Amniotic stem cell (primary cell): ENCODE measurements around the gene MAPK10.

ENCODE experiments used
- DNase-seq: peaks from one replicate; lab custom pipeline; 2025; lab: John Stamatoyannopoulos, UW

Gene MAPK10

DNA sequence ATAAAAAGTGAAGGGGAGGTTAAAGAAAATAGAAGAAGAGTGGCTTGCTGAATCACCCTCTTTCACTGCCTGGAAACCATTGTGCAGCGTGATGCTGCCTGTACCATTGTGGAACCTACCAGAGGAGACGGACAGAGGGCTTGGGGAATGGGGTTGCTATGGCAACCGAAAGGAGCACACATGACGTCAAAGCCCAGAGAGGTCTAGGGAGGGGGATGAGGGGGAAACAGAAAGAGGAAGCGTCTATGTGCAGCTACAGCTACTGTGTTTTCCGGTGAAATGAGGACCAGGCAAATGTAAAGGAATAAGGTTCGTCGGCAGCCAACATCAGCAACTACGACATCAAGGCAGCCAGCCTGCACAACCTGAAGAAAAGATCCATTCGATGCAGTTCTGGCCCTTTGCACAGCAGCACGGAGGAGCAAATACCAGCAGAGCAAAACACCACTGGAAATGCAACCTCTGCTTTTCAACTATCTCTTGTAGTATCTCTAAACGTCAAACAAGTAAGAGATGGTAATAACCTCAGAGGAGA lies at the start of gene MAPK10:
Gene MAPK10 (minus strand): TSS at position 110 of the 535 bp plus-strand sequence.
- DNase-seq, result no peak

DNA sequence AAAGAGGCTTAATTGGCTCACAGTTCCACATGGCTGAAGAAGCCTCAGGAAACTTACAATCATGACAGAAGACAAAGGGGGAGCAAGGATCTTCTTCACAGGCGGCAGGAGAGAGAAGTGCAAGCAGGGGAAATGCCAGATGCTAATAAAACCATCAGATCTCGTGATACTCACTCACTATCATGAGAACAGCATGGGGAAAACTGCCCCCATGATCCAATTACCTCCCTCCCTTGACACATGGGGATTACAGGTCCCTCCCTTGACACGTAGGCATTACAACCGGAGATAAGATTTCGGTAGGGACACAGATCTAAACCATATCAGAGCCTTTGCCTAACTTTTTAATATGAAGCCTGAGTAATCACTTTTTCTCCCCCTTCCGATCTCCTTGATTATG lies 43.7 kb upstream of the MAPK10 start:
- no peak for DNase-seq

DNA sequence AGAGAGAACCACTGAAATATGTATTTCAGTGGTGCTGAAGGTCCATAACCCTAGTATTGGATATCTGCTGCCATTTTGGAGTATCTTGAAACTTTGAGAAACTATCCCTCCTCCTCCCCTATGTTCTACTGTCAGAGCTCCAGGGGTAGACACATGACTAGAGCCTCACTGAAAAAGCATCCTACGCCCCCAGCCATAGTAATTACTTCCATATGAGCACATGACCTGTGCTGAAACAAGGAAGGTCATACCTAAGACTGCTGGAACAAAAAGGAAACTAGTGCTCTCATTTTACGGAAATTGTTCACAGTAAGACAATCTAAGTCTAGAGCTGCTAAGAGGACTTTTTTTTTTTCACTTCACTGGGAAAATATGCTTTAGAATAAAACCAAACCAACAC lies 42.0 kb upstream of the MAPK10 start:
- no peak for DNase-seq

DNA sequence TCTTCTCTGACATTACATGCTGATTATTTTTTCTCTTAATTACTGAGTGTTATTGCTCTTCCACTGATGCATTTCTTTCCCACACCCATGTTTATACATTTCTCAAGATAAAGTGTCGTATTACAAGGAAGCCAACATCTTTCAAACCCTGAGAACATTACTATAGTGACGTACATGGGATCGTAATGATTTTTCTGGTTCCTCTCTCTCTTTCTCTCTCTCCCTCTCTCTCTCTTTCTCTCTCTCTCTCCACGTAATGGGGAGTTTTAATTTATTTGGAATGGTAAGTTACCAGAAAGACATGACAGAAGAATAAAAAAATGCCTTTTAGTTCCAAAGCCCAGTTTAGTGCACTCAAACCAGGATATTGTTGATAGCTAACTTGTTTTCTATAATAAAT lies 40.4 kb upstream of the MAPK10 start:
- DNase-seq, result no peak

DNA sequence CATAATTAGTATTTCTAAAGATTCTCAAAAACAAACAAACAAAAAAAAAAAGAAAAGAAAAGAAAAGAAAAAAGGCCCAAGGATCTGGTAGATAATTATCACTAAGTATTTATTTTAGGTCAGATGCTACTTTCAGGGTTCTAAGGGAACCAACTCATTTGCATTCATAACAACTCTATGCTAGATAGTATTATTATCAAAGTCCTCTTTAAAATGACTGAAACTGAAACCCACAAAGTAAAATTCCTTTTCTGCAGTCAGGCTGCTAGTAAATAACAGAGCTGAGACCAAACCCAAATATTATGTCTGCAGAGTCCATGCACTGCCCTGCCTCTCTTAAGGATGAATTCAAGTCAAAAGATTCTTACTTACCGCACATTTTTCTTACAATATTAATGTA lies 38.3 kb upstream of the MAPK10 start:
- no peak for DNase-seq

DNA sequence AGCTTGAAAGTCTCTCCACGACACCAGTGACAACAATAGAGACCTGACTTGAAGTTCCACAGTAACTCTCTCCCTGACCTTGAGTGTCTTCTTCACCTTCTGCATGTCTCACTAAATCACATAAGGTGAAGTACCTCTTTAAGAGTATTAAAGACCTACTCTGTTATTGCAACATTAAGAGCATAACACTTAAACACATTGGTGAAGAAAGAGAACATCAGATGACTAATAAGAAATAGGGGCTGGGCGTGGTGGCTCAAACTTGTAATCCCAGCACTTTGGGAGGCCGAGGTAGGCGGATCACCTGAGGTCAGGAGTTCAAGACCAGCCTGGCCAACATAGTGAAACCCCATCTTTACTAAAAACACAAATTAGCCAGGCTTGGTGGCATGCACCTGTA lies 33.9 kb upstream of the MAPK10 start:
- DNase-seq, result no peak

DNA sequence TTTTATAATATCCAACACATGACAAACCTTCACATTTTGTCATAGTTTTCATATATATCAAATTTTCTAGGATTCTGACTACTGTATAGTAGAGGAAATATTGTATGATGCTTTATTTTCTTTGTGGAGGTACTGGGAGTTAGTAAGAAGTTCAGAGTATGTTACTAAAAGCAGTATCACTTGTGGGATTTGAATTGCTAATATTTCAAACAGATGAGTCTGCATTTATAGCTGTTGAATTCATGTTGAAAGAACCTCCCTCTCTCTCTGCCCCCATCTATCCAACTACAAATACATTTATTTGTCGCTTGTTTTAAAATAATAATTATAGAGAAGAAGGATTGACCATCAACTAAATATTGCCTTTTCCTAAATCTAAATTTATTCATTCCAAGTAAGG lies 29.8 kb upstream of the MAPK10 start:
- DNase-seq, result no peak

DNA sequence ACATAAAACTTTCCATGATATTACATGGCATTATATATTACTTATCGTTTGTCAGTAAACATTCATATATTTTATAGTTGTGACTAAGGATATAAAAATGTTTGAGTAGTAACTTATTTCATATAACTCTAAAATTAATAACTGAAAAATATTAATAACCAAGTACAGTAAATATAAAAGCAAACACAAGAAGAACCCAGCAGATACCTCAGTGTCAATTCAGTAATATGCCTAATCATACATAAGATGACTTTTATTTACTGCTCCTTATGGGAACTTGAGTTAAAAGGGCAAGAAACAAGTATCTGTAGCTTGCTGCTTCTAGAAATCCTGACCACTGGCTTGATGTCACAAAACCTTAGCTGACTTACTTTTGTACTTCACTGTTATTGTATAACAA lies 28.4 kb upstream of the MAPK10 start:
- DNase-seq, result no peak

DNA sequence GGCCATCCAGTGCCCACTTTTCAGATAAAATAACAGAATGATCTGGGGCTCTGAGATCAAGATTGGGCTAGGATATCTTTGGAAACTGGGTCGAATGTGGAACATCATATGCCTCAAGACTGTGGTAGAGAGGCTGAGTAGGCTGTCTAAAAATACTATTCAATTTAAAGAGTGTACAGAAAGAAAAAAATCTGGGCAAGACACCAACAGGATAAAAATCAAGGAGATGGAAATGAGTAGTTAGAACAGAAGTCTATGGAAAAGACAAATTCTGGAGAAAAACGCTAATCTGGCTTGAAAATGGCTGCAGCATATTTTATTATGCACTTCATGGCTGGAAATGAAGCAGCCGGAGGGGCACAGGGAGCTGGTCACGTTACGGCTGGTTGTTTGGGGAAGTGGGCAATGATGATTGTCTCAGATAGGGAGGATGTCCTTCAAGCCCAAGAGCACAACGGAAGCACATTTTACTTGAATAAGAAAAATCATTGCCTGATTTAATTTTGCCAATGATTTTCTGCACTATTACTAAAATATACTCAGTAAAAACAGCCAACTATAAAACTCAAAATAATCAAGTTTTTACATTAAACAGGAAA lies 27.1 kb upstream of the MAPK10 start:
- DNase-seq, result no peak

DNA sequence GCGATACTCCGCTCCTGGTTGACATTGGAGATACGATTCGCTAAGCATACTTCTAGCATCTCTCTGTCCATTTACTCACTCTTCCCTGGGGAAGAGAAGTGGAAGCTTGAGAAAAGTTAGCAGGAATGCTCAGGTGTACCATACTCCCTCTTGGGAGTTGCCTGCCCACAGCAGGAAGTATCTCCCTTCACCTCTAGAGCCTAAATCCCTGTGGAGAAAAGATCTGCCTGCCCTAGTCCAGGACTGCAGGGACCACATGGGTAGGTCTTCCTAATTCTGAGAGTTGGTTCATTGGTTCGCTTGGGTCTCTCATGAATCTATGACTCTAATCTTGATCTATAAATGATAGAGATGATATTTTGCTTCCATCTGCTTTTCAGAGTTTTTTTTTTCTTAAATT lies 26.3 kb upstream of the MAPK10 start:
- no peak for DNase-seq

DNA sequence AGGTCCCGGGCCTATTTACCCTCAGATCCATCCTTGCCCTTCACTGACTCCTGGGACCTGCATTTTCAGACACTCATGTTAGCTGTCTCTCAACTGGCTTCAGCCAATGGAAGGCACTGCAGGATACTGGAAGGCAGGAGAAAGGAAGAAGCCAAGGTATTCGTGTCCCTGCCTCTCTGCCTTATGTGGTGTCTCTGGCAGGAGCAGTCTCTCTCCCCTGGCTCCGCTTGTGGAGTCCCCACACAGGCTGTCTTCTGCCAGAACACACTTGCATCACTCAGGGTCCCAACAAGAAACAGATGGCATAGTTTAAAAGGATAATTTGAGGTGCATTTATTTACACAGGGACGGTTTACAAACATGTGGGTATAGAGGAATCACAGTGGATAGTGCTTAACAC lies 21.6 kb upstream of the MAPK10 start:
- DNase-seq, result no peak

DNA sequence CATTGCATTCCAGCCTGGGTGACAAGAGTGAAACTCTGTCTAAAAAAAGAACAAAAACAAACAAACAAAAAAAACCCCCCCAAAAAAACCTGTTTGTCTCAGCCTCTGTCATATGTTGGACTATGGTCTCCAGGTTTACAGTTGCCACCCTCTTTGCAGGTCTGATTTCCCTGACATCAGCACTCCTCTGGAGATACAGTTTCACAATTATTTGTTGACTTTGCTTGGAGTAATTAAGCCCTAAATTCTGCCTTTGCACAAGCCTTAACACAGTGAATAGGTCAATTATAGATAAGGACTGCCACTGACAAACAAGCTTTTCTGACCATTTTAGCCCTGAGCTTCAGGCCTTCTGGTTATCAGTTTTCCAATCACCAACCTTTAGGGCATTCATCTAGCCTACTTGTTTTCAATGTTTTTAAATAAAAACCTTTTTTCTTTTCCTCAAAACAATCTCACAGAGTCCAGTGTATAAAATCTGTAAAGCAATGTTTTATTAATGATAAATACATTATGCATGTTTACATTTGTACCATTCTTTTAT lies 20.4 kb upstream of the MAPK10 start:
- no peak for DNase-seq

DNA sequence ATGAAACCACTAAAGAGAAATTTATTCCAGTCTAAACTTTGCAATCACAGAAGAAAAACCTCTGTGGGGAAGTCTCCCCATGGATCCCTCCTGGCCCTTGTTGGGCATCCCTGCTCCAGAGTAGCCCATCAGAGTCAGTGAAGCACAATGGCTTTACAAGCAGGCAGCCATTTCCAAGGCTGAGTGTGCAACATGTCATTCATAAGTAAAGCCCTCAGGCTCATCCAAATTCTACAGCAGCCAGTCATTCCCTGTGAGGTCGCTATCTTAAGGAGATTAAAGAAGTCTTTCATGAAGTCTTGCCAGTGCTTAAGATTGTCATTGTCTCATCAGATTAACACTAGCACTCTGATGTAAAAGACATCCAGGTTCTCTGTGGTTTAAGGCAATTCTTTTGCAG lies 17.0 kb upstream of the MAPK10 start:
- no peak for DNase-seq

DNA sequence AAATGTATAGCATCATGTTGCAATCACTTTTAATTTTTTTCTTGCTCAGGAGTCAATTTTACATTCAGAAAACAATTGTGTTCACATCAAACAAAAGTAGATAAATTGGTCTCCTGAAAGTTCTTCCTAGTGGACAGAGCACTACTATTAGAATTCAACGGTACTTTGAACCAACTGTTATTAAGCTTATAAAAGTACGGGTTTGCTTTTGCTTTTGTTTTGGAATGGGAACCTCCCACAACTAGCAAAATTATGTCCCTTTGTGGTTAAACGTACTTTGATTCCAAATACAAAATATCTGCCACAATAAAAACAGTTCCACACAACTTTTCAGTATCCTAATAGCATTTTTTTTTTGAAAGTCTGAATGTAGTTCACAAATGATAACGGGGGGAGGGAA lies 8.6 kb upstream of the MAPK10 start:
- DNase-seq, result no peak

DNA sequence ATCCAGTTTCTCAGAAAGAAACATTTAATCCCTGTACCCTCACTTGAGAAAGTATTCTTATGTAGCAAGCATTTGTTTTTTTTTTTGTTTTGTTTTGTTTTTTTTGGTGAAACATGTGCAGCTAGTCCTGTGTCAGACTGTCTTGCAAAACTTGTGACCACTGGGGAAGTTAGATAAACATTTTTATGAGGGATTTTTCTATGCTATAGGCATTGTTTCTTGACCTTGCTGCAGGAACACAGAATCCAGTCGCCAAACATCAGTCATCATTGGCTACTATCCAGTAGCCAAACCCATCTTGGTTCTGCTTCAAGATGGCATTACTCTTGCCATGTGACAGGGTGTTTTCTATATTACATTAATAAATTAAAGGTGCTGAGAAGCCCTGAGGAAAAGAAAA lies 7.7 kb upstream of the MAPK10 start:
- DNase-seq, result no peak

DNA sequence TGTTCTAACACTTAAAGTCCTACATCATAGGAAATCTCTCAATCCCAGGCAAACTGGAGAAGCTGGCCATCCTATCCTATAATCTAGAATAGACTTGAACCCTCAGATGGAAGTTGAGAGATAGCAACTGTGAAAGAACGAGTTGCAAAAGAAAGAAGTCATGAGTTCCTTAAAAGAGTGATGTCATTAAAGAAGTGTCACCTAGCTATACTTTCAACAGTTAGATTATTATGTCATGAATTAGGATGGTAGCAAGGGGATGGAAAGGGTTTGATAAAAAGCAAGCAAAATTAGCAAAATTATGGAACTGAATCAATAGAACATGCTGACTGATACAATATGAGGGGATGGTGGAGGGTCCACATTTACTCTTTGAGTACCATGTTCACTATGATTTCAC lies 7.1 kb upstream of the MAPK10 start:
- no peak for DNase-seq

DNA sequence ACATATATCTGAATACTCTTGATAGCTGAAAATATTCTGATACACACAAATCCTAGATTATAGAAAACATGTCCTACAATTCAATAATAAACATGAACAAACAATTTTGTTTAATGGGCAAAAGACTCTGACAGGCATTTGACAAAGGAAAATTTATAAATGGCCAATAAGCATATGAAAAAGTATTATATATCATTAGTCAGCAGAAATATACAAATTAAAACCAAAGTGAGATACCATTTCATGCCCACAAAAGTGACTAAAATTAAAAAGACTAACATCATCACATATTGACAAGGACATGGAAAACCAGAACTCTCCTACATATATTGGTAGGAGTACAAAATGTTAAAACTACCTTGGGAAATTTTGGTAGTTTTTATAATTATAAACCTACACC lies 2.7 kb upstream of the MAPK10 start:
- DNase-seq, result no peak

DNA sequence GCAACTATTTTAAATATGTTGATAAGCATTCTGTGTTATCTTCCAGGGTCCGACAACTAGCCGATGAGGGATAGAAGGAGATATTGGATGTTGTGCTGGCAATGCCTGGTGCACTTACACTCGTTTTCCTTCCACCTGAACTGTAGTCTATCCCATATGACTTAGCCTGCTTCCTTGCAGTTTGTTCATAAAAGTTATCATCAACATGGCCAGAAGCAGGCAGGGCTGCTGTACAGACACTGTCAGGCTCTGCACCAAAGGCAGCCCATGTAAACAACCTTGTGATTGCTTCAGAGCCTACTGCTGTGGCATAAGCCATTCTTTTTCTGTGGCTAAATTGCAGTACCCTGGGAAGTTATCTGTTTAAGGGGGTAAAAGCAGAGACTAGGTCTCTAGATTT lies 1.6 kb downstream of the MAPK10 start:
- DNase-seq, result no peak

DNA sequence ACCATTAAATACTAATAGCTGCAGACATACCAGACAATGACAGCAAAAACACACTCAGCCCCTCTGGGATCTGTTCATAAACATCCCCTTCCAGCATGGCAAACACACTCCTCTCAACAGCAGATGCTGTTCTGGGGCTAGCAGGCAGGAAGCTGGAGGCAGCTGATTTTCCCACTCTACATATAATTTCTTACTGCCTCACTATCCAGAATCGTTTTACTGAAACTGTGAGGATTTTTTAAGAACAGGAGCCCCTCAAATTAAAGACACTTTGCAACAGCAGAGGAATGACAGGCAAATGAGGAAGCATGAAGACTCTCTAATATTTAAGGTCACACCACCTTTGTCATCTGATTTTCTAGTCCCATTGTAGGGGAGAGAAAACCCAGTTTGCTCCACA lies 2.2 kb downstream of the MAPK10 start:
- DNase-seq, result no peak

DNA sequence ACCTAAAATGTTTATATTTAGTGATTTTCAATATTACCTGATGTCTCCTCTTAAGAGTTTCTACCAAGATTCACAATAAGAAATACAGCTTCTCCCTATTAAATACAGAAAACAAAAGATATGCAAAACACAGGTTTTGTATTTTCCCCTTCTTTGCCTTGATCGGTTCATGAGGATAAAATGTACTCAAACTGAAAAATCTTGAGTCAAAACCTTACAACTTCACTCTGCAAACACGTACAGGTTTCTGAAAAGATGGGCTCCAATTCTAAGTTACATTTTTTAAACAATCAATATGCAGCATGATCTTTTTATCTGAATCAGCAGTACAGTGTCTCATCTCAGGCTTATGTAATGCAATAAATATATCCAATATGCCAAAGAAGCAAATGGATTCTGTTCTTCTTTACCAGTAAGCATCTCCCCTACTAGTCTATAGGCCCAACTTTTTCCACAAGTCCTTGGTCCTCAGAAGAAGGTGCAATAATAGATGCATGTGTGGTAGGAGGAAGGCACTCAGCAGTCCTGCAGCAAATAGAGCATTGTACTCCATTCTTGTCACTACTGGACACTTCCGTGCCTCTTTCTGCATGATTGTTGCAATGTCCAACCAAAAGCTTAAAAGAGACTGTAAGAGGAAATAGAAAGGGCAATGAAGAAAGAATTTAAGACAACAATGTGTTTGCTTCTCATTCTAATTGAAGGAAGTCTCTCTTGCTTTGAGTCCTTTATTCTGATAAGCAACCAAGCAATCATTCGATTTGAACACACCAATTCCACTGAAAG lies 3.2 kb downstream of the MAPK10 start:
- DNase-seq, result no peak

DNA sequence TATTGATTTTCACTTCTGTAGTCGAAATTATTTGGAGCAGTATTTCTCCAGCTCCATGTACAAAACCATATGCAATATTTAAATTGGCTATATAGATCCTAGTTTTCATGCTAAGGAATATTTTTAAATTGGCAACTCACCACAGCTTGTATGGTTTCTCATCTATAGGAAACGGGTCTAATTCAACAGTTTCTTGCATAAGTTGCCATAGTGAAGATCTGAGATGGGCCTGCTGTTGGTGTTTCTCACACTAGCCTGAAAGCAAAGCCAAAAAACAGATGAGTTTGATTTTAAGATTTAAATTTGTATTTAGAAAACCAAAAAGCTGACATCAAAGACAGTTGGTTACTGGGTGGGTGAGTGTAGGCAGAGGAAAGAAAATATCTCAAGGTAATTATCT lies 5.5 kb downstream of the MAPK10 start:
- no peak for DNase-seq

DNA sequence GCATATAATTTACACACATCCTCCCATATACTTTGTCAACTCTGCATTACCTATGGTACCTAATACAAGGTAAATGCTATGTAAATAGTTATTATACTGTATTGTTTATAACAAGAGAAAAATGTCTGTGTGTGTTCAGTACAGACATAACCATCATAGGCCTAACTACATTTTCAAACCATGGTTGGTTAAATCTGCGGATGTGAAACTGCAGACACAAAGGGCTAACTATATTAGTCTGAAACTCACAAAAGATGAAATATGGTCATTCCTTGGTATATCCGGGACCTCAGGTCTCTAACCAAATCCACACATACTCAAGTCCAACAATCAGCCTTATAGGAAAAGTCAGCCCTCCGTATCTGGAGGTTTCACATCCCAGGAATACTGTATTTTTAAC lies 13.5 kb downstream of the MAPK10 start:
- DNase-seq, result no peak

DNA sequence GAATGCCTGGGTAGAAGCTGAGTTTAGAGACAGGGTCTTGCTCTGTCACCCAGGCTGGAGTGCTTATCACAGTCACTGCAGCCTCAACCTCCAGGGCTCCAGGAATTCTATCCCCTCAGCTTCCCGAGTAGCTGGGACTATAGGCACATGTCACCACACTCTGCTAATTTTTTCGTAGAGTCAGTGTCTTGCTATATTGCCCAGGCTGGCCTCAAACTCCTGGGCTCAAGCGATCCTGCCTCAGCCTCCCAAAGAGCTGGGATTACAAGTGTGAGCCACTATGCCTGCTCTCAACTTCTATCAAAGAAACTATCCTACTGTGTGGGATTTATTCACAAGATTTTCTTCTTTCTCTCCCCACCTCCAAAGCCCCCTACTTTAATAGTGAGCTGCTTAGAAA lies 15.7 kb downstream of the MAPK10 start:
- no peak for DNase-seq

DNA sequence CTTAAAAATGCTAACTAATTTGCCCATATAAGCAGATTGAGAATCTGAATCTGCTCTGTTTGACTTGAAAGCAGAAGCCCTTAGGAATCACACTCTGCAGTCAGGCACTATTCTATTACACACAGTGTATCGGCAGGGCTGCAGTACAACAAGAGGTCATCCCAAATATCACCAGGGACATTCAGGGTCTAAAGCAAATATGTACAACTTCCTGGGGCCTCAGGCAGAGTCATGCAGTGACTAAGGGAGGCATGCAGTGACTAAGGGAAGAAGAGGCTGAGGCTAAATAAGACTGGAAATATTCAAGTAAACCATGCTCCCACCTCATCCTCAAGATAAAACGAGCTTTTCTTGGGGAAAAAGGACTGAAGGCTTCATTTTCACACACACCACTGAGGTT lies 20.9 kb downstream of the MAPK10 start:
- DNase-seq, result peak; percentile 42
